GM18499 (cell line): ENCODE data around the gene ARAF.

ENCODE experiments used
- ATAC-seq: cut with Tn5 transposase; IDR thresholded peaks from one replicate; pipeline ENCODE4 v1.9.1; 2021; ENCODE audit warnings: moderate number of reproducible peaks; ENCODE audit not compliant: insufficient read depth, unreplicated experiment

ARAF gene

DNA sequence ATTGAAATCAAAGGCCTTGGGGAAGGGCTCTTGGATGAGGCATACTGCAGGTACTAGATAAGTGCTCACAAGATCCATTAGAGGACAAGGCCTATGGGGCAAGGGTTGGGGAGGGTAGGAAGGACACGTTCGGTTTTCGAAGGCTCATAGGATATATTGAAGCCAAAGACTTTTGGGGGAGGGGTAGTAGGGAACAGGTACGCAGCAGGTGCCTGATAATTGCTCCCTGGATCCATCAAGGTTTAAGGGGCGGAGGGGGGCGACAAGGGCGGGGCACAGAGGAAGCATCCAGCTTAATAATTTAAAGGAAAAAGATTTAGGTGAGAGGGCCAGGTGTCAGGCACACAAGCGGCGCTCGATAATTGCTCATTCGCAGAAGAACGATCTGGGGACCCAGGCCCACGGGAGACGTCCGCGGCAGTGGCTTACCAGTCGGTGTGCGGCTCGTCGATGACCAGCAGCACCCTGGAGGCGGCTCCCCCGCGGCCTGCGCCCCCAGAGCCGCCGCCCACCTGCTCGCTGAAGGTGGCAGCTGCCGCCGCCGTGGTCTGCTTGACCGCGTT is 58.0 kb downstream of the ARAF start:
- no peak for ATAC-seq

GRCh38 chrX:47619486-47620302 is 58.7 kb downstream of the ARAF start, which contains the start of gene SYN1:
Gene SYN1 (minus strand): TSS chrX:47619857. CDS start chrX:47619728, 129 bp downstream.
- ATAC-seq: no peak

DNA sequence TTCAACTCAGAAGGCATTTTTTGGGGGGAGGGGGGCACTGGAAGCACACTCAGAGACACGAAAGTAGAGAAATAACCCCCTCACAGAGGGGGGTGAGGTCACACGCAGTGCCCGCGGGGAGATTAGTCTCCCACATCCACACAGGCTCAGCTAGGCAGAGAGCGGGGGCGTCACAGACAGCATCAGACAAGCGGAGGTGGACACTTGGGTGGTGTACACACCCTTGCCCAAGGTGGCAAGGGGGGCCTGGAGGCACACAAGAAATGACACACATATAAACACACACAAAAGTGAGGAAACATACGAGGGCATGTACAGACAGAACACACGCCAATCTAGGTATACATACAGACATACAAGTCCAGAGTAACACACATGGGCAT is 59.3 kb downstream of the ARAF start:
- ATAC-seq: no peak
